ENCODE measurements around the gene IMMP2L. TPM values are rescaled to one million over a fixed set of nuclear protein-coding genes. Genes with fewer than 3 reads are reported as not detected.

IMMP2L gene
- total RNA-seq, 1 donor from 2014 or later = 17.1 TPM

GRCh38 chr7:110853263-110853662 lies 709.0 kb downstream of the IMMP2L start:
- intact Hi-C loops (cut with micrococcal nuclease) = no loop called here
- DNase-seq (no peak), ATAC-seq (no peak)

- DNase-seq (no peak), ATAC-seq (no peak)
- intact Hi-C loops (cut with micrococcal nuclease) = no loop called here
These were observed 709.9 kb downstream of the IMMP2L start for GRCh38 chr7:110852156-110852940.

- no peak for ATAC-seq
- intact Hi-C loops (cut with micrococcal nuclease) = no loop called here
These were observed 712.1 kb downstream of the IMMP2L start for GRCh38 chr7:110850224-110850623.

GRCh38 chr7:110842796-110843195 lies 719.5 kb downstream of the IMMP2L start:
- intact Hi-C loops (cut with micrococcal nuclease) = no loop called here
- DNase-seq = no peak
- no peak for ATAC-seq

More at GRCh38 chr7:110850224-110850623, 712.1 kb downstream of the IMMP2L start:
- no peak for DNase-seq

GRCh38 chr7:110841840-110842545 lies 720.3 kb downstream of the IMMP2L start:
- ATAC-seq (no peak), DNase-seq (no peak)
- intact Hi-C loops (cut with micrococcal nuclease) = no loop called here

DNA sequence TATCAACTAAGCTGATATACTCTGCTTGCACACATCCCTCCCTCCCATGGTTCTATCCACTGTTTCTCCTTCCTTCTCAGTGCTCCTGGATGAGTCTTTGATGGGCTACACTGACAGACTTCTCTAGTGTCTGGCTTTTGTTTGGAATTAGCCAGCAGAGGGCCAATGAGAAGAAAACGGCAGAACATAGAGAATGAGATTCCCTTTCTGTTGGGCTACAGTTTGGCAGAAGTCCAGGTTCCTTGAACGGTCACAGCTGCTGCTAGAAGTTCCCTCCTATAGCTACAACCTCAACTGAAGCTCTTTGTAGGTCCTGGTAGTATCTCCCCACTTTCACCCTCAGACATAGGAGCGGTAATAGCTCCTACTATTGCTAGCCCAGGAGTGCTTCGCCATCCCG lies 722.4 kb downstream of the IMMP2L start:
- intact Hi-C loops (cut with micrococcal nuclease) = no loop called here
- DNase-seq (no peak), ATAC-seq (peak; percentile 48)

GRCh38 chr7:110835849-110836248 lies 726.4 kb downstream of the IMMP2L start:
- no peak for ATAC-seq
- intact Hi-C loops (cut with micrococcal nuclease) = no loop called here
- DNase-seq = no peak

DNA sequence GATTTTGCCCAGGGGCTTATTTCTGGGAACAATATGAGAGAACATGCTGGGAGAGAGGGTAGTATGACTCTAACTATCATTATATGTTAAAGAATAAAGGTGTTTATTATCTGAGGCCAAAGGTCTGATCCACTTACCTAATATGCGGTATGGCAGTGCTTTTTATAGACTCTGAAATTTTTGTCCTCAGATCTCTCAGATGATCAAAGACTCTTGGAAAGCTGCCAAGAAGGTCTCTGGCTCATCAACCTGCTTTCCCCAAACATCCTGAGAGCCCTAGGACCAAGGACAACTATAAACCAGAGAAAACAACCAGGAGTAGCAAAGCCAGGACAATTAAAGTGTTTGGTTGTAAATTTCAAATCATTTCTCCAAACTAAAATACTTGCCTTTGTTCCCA lies 727.1 kb downstream of the IMMP2L start:
- ATAC-seq (no peak), DNase-seq (no peak)
- intact Hi-C loops (cut with micrococcal nuclease) = no loop called here

- DNase-seq (no peak), ATAC-seq (no peak)
- intact Hi-C loops (cut with micrococcal nuclease) = no loop called here
These were observed 730.9 kb downstream of the IMMP2L start for GRCh38 chr7:110831419-110831818.

DNA sequence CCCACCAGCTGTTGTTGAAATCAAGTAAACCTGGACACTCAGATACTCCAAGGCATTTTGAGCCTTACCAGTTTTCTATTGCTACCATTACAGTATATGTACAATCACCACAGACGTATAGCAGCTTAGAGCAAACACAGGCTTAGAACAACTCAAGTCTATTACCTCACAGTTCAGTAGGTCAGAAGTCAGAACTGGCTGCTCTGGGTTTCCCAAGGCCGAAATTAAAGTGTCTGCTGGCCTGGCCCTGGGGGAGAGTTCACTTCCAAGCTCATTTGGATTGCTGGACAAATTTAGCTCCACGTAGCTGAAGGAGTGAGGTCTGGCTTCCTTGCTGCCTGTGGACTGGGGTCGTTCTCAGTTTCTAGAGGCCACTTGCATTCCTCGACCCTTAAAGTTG lies 731.5 kb downstream of the IMMP2L start:
- peak; percentile 63 for ATAC-seq
- intact Hi-C loops (cut with micrococcal nuclease) = no loop called here
- DNase-seq = no peak

DNA sequence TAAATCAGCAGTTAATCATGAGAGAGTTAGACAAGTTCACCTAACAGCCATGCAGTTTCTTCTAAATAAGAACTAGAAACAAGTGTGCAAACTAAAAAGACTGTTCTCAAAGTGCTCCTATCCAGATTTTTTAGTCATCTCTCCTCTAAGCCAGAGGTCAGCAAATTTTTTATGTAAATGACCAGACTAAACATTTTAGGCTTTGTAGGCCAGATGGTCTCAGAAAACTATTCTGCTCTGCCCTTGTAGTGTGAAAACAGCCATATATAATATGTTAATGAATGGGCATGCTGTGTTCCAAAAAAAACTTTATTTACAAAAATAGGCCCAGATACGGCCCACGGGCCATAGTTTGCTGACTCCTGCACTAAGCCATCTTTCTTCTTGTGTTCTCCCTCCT lies 734.4 kb downstream of the IMMP2L start:
- intact Hi-C loops (cut with micrococcal nuclease) = no loop called here
- DNase-seq (no peak), ATAC-seq (no peak)

- intact Hi-C loops (cut with micrococcal nuclease) = no loop called here
- ATAC-seq (no peak), DNase-seq (no peak)
These were observed 734.9 kb downstream of the IMMP2L start for GRCh38 chr7:110827287-110827855.

DNA sequence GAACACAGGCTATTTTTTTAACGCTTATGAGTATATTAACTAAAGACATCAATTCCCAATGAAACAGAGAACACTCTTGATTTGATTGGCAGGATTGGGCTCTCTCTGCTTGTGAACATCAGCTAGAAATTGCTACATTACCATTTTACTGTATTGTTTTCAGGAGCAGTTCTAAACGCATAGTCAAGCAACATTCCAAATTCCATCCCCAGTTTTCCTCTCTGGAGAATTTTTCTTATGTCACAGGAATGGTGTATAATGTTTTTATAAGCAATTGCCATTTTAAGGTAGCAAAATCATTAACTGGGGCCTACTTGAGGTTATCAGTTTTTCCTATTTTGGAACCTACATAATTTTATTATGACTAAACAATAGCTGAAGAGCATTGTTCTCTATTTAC lies 748.3 kb downstream of the IMMP2L start:
- intact Hi-C loops (cut with micrococcal nuclease) = no loop called here

GRCh38 chr7:110809832-110810231 lies 752.5 kb downstream of the IMMP2L start:
- intact Hi-C loops (cut with micrococcal nuclease) = no loop called here
- DNase-seq (no peak), ATAC-seq (no peak)

More for the DNA sequence above, 748.3 kb downstream of the IMMP2L start:
- DNase-seq = no peak
- no peak for ATAC-seq

- no peak for ATAC-seq
- intact Hi-C loops (cut with micrococcal nuclease) = no loop called here
- no peak for DNase-seq
These were observed 753.9 kb downstream of the IMMP2L start for GRCh38 chr7:110808361-110808760.

DNA sequence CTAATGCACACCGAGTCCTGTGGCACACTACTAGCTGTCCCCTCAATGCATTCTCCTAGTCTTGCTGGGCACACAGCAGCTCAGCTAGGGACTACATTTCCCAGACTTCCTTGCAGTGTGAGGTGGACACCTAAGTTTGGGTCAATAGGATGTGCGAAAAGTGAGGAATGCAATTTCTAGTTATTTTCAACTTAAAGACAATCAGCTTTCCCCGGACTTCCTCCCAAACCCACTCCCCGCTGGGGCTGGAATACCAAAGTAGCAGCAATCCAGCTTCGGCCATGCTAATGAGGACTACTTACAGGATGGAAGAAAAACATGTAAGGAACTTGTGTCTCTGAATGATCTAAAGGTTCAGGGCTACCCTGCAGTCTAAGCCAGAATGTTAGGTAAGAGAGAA lies 757.8 kb downstream of the IMMP2L start:
- ATAC-seq (no peak), DNase-seq (no peak)
- intact Hi-C loops (cut with micrococcal nuclease) = no loop called here

DNA sequence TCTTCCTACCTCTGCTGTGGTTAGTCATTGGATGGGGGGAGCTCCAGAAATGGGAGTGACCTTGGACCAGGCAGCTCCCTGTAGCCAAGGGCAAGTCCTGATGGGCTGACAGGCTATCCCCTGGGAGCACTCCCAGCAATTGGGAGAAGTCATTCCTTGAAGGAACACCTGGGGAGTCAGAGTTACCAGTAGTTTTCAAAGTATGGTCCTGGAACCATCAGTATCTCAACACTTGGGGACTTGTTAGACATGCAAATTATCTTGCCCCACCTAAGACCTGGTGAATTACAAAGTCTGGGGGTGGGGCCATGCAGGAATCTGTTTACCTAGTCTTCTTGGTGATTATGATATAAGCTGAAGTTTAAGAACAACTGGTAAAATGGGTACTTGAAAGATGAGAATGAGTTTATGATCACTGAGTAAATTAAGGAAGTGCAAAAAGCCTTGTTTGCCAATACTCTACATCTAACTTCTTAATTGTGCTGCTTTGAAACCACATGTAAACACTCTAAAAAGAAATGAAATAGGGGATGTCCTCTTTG lies 758.6 kb downstream of the IMMP2L start:
- ATAC-seq = no peak

GRCh38 chr7:110801502-110801901 lies 760.8 kb downstream of the IMMP2L start:
- intact Hi-C loops (cut with micrococcal nuclease) = no loop called here
- ATAC-seq (no peak), DNase-seq (no peak)

More for the DNA sequence above, 758.6 kb downstream of the IMMP2L start:
- intact Hi-C loops (cut with micrococcal nuclease) = no loop called here
- DNase-seq = no peak

DNA sequence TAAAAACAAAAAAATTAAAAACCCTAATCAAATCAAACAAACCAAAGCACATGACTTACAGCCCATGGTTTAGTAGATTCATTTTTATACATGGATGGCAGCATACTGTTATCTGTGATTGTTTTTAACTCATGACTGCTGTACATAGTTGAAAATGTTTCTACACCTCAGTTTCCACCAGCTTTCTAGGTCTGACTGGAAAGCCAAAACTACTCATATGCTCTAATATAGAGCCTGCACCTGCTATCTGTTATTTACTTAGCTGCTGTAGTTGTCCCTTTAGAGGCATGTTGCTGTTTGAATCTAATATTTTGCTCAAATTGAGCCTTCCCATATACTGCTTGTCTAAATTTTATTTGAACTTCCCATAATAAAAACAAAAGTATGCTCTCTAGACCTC lies 761.3 kb downstream of the IMMP2L start:
- DNase-seq (no peak), ATAC-seq (no peak)
- intact Hi-C loops (cut with micrococcal nuclease) = no loop called here

GRCh38 chr7:110797656-110798055 lies 764.6 kb downstream of the IMMP2L start:
- DNase-seq = no peak
- intact Hi-C loops (cut with micrococcal nuclease) = no loop called here
- ATAC-seq = no peak

Measured in left ventricle myocardium superior (tissue), 1 donor.